Fibroblast of skin of abdomen (primary cell): ENCODE data around the gene COQ8A.

ENCODE experiments used
- DNase-seq: peaks from one replicate; pipeline ENCODE4 v3.0.0-alpha.2; 2013

COQ8A gene

GRCh38 chr1:227032396-227032795 is 92.3 kb downstream of the COQ8A start:
- no peak for DNase-seq

- no peak for DNase-seq
Measured at GRCh38 chr1:227033880-227034279, 93.8 kb downstream of the COQ8A start.

- no peak for DNase-seq
Measured at GRCh38 chr1:227035316-227035715, 95.2 kb downstream of the COQ8A start.

- DNase-seq, result no peak
Measured at GRCh38 chr1:227037121-227037520, 97.0 kb downstream of the COQ8A start.
